Mesenchymal stem cell (in vitro differentiated cells and primary cell): ENCODE results near the gene TRAF4.

Source experiments
- DNase-seq: peaks from one replicate; pipeline ENCODE4 v3.0.0-alpha.2; 2013
- H2AFZ ChIP-seq: one replicate; pipeline ENCODE4 v1.6.1; 2013; ENCODE audit warnings: low read depth, mild to moderate bottlenecking, control low read depth, inconsistent platforms, low read length, moderate library complexity
- H2AK5ac ChIP-seq: 2 replicates; pipeline ENCODE4 v1.6.1; 2013; ENCODE audit warnings: low read length, moderate library complexity, mild to moderate bottlenecking, inconsistent platforms; ENCODE audit not compliant: severe bottlenecking
- H2BK120ac ChIP-seq: one replicate; pipeline ENCODE4 v1.6.1; 2013; ENCODE audit warnings: low read depth, mild to moderate bottlenecking, inconsistent platforms, low read length, moderate library complexity
- H2BK12ac ChIP-seq, 2 experiments: one replicate each; pipeline ENCODE4 v1.6.1; 2013; ENCODE audit warnings: inconsistent platforms in 2 of 2, low read length in 2 of 2, mild to moderate bottlenecking in 2 of 2, moderate library complexity in 2 of 2, control low read depth in 1 of 2
- H2BK15ac ChIP-seq: one replicate; pipeline ENCODE4 v1.6.1; 2013; ENCODE audit warnings: mild to moderate bottlenecking, low read depth, inconsistent platforms; ENCODE audit not compliant: poor library complexity, severe bottlenecking
- H2BK5ac ChIP-seq: 2 replicates; pipeline ENCODE4 v1.6.1; 2013; ENCODE audit warnings: low read depth, mild to moderate bottlenecking, low read length, control low read depth, inconsistent platforms; ENCODE audit not compliant: poor library complexity, severe bottlenecking
- H3K14ac ChIP-seq, 2 experiments: one replicate each; pipeline ENCODE4 v1.6.1; 2013; ENCODE audit warnings: inconsistent platforms in 2 of 2, low read length in 2 of 2, control low read depth in 1 of 2, mild to moderate bottlenecking in 1 of 2, moderate library complexity in 1 of 2
- H3K18ac ChIP-seq, 2 experiments: one replicate each; pipeline ENCODE4 v1.6.1; 2013; ENCODE audit warnings: inconsistent platforms in 2 of 2, low read length in 2 of 2, control low read depth in 1 of 2, low read depth in 1 of 2, mild to moderate bottlenecking in 1 of 2
- H3K23ac ChIP-seq, 2 experiments: one replicate each; pipeline ENCODE4 v1.6.1; 2013; ENCODE audit warnings: inconsistent platforms in 2 of 2, low read length in 2 of 2, mild to moderate bottlenecking in 2 of 2, moderate library complexity in 2 of 2, control low read depth in 1 of 2
- H3K27ac ChIP-seq: 2 replicates; pipeline ENCODE4 v1.5.1; 2013; ENCODE audit warnings: mild to moderate bottlenecking, moderate library complexity, low read length, control low read depth, inconsistent platforms; ENCODE audit not compliant: poor library complexity, severe bottlenecking
- H3K27me3 ChIP-seq, 2 experiments: 2 replicates each; pipeline versions ENCODE4 v1.6.1 to v1.7.0; 2013; ENCODE audit warnings: low read length in 2 of 2, mild to moderate bottlenecking in 2 of 2, moderate library complexity in 2 of 2, control low read depth in 1 of 2, inconsistent platforms in 1 of 2; ENCODE audit not compliant: control insufficient read depth in 1 of 2, insufficient read depth in 1 of 2
- H3K36me3 ChIP-seq, 2 experiments: 2 replicates each; pipeline versions ENCODE4 v1.6.1 to v1.7.0; 2013; ENCODE audit warnings: low read length in 2 of 2, control low read depth in 1 of 2, inconsistent platforms in 1 of 2, low read depth in 1 of 2, mild to moderate bottlenecking in 1 of 2; ENCODE audit not compliant: insufficient read depth in 2 of 2, control insufficient read depth in 1 of 2
- H3K4ac ChIP-seq, 2 experiments: one replicate each; pipeline ENCODE4 v1.6.1; 2013; ENCODE audit warnings: inconsistent platforms in 2 of 2, low read length in 2 of 2, mild to moderate bottlenecking in 2 of 2, moderate library complexity in 2 of 2, control low read depth in 1 of 2, low read depth in 1 of 2
- H3K4me1 ChIP-seq: 2 replicates; pipeline ENCODE4 v1.6.1; 2013; ENCODE audit warnings: low read depth, low read length, control low read depth; ENCODE audit not compliant: control insufficient read depth, insufficient read depth
- H3K4me2 ChIP-seq: 2 replicates; pipeline ENCODE4 v1.6.1; 2013; ENCODE audit warnings: low read length, mild to moderate bottlenecking, inconsistent platforms; ENCODE audit not compliant: poor library complexity, severe bottlenecking
- H3K4me3 ChIP-seq, 2 experiments: 2 replicates each; pipeline versions ENCODE4 v1.5.1 to v1.7.0; 2013; ENCODE audit warnings: low read length in 2 of 2, mild to moderate bottlenecking in 2 of 2, control low read depth in 1 of 2, low read depth in 1 of 2; ENCODE audit not compliant: insufficient read depth in 1 of 2
- H3K79me1 ChIP-seq: replicated peaks from 2 replicates; pipeline ENCODE4 v1.6.1; 2013; ENCODE audit warnings: mild to moderate bottlenecking, control low read depth, low read length, inconsistent platforms; ENCODE audit not compliant: poor library complexity, severe bottlenecking
- H3K9ac ChIP-seq: 2 replicates; pipeline ENCODE4 v1.7.0; 2013; ENCODE audit warnings: mild to moderate bottlenecking, low read length, moderate library complexity
- H3K9me3 ChIP-seq: 2 replicates; pipeline ENCODE4 v1.7.0; 2013; ENCODE audit warnings: mild to moderate bottlenecking, low read length; ENCODE audit not compliant: control insufficient read depth
- H4K8ac ChIP-seq: one replicate; pipeline ENCODE4 v1.6.1; 2013; ENCODE audit warnings: inconsistent platforms, mild to moderate bottlenecking, low read length, moderate library complexity
- H4K91ac ChIP-seq: one replicate; pipeline ENCODE4 v1.6.1; 2013; ENCODE audit warnings: mild to moderate bottlenecking, low read length, inconsistent platforms
- WGBS: methylation state at CpG from one replicate; pipeline ENCODE4 v1.1.7; 2013; ENCODE audit warnings: mixed read lengths; 5-methylcytosine and 5-hydroxymethylcytosine counted together

The TRAF4 gene

GRCh38 chr17:28717578-28718332 is 26.1 kb upstream of the TRAF4 start, which contains the start of gene RAB34:
Gene RAB34, minus strand, starts transcription at chr17:28717868. Its CDS starts 602 bp downstream, at chr17:28717266.
- Histone ChIP-seq H2BK12ac (peak within 1 kb of the TSS; percentile 85 to 90), H3K79me1 (peaks cover 10% of the 10 kb centered on the region), H3K14ac (peak within 1 kb of the TSS in 1 of 2 experiments; percentile 93), H3K9ac (peak within 1 kb of the TSS; percentile 95), H3K9me3 (no peaks in the 10 kb centered on the region), H3K4ac (peak within 1 kb of the TSS; percentile 88 to 97), H2BK5ac (peak within 1 kb of the TSS; percentile 99), H3K36me3 (peaks cover 41 to 48% of the 10 kb centered on the region in 2 experiments), H4K8ac (peak within 1 kb of the TSS; percentile 93), H3K18ac (peak within 1 kb of the TSS; percentile 96 to 98), H3K23ac (peak within 1 kb of the TSS; percentile 46 to 67), H3K27ac (peak within 1 kb of the TSS; percentile 98), H2BK120ac (peak within 1 kb of the TSS; percentile 65), H2BK15ac (peak within 1 kb of the TSS; percentile 87), H3K4me1 (peaks cover 21% of the 10 kb centered on the region), H3K27me3 (no peaks in the 10 kb centered on the region), H3K4me2 (peak within 1 kb of the TSS; percentile 78), H3K4me3 (peak within 1 kb of the TSS; percentile 73 to 99), H2AK5ac (peak within 1 kb of the TSS; percentile 78), H2AFZ (peak within 1 kb of the TSS; percentile 60), H4K91ac (peak within 1 kb of the TSS; percentile 88)
- 2% methylated on average over 48 of the region's 60 CpGs for WGBS
- DNase-seq = peak; percentile 94

- peak overlapping the region; percentile 45 to 99 for H3K4me3 ChIP-seq
- no peaks in the 10 kb centered on the region for H3K27me3 ChIP-seq
- peaks cover 9% of the 10 kb centered on the region for H3K79me1 ChIP-seq
- peak overlapping the region; percentile 99 for H2BK5ac ChIP-seq
- no peaks in the 10 kb centered on the region for H3K9me3 ChIP-seq
- H3K9ac ChIP-seq = peak overlapping the region; percentile 95
- peak overlapping the region; percentile 60 to 98 for H3K18ac ChIP-seq
- no peak overlapping the region for H3K23ac ChIP-seq
- H4K91ac ChIP-seq = peak overlapping the region; percentile 43
- H2BK120ac ChIP-seq = peak overlapping the region; percentile 65
- no peak overlapping the region for H3K14ac ChIP-seq
- H2AK5ac ChIP-seq = peak overlapping the region; percentile 78
- peak overlapping the region; percentile 98 for H3K27ac ChIP-seq
- H4K8ac ChIP-seq = peak overlapping the region; percentile 93
- DNase-seq = no peak
- peaks cover 44 to 51% of the 10 kb centered on the region in 2 experiments for H3K36me3 ChIP-seq
- peak overlapping the region; percentile 61 for H3K4me2 ChIP-seq
- WGBS = 6% methylated on average over 15 of the region's 18 CpGs
- no peak overlapping the region for H2BK15ac ChIP-seq
- no peak overlapping the region for H2AFZ ChIP-seq
- peak overlapping the region; percentile 79 to 84 for H3K4ac ChIP-seq
- peak overlapping the region; percentile 7 to 14 for H2BK12ac ChIP-seq
- peaks cover 22% of the 10 kb centered on the region for H3K4me1 ChIP-seq
Measured at GRCh38 chr17:28718333-28719020, 25.3 kb upstream of the TRAF4 start.

GRCh38 chr17:28719021-28719433 is 24.8 kb upstream of the TRAF4 start:
- peak overlapping the region; percentile 69 to 85 for H3K18ac ChIP-seq
- WGBS = 15% methylated on average over 17 of the region's 18 CpGs
- H3K4me1 ChIP-seq = peaks cover 22% of the 10 kb centered on the region
- H2BK15ac ChIP-seq = no peak overlapping the region
- no peaks in the 10 kb centered on the region for H3K9me3 ChIP-seq
- H2AK5ac ChIP-seq = peak overlapping the region; percentile 25
- peaks cover 39 to 52% of the 10 kb centered on the region in 2 experiments for H3K36me3 ChIP-seq
- H3K14ac ChIP-seq = no peak overlapping the region
- no peak for DNase-seq
- peak overlapping the region in 1 of 2 experiments; percentile 78 for H2BK12ac ChIP-seq
- H3K4ac ChIP-seq = peak overlapping the region in 1 of 2 experiments; percentile 84
- peak overlapping the region in 1 of 2 experiments; percentile 43 for H3K23ac ChIP-seq
- peak overlapping the region; percentile 70 for H4K91ac ChIP-seq
- peaks cover 7% of the 10 kb centered on the region for H3K79me1 ChIP-seq
- no peak overlapping the region for H2BK5ac ChIP-seq
- H2BK120ac ChIP-seq = peak overlapping the region; percentile 1
- peak overlapping the region; percentile 98 for H3K27ac ChIP-seq
- no peaks in the 10 kb centered on the region for H3K27me3 ChIP-seq
- no peak overlapping the region for H2AFZ ChIP-seq
- H3K9ac ChIP-seq = peak overlapping the region; percentile 95
- H3K4me2 ChIP-seq = peak overlapping the region; percentile 39
- H3K4me3 ChIP-seq = peak overlapping the region; percentile 20 to 99
- peak overlapping the region; percentile 65 for H4K8ac ChIP-seq
